Measurements from ENCODE around the gene TSPAN10.

GRCh38 chr17:81651692-81652091, 14.7 kb downstream of the TSPAN10 start:
- TF ChIP-seq POLR2A (IDR thresholded peaks at IDR 0.05): no peak
- no peak for TF ChIP-seq CTCF (IDR thresholded peaks at IDR 0.05)

All from heart left ventricle (tissue), 13 donors.